22Rv1 (cell line): ENCODE data around the gene DYRK3.

Experiments used
- H3K27ac ChIP-seq: fragments of 450-650 bp; 2 replicates; pipeline ENCODE4 v1.5.1; 2017
- CTCF ChIP-seq: fragments of 450-650 bp; IDR thresholded peaks from 2 replicates; pipeline ENCODE4 v1.5.1; 2017; ENCODE audit warnings: mild to moderate bottlenecking
- ZFX ChIP-seq: fragments of 450-650 bp; IDR thresholded peaks from 2 replicates; pipeline ENCODE4 v1.6.1; 2017; ENCODE audit warnings: antibody characterized with exemption, borderline replicate concordance

DYRK3 gene

GRCh38 chr1:206666954-206667665, 31.8 kb downstream of the DYRK3 start:
- TF ChIP-seq ZFX = no peak
- TF ChIP-seq CTCF = no peak
- H3K27ac ChIP-seq = no peak overlapping the region

- no peak overlapping the region for H3K27ac ChIP-seq
- TF ChIP-seq CTCF = no peak
- TF ChIP-seq ZFX = no peak
These were observed 33.0 kb downstream of the DYRK3 start for GRCh38 chr1:206668351-206668750.

- H3K27ac ChIP-seq = no peak overlapping the region
- TF ChIP-seq ZFX (no peak), CTCF (no peak)
These were observed 33.6 kb downstream of the DYRK3 start for GRCh38 chr1:206668874-206669410.

- TF ChIP-seq ZFX (no peak), CTCF (no peak)
These were observed 36.8 kb downstream of the DYRK3 start for GRCh38 chr1:206672011-206672688.

GRCh38 chr1:206672844-206673758, 37.8 kb downstream of the DYRK3 start:
- TF ChIP-seq CTCF (no peak), ZFX (no peak)
- H3K27ac ChIP-seq = no peak overlapping the region

More at GRCh38 chr1:206672011-206672688, 36.8 kb downstream of the DYRK3 start:
- H3K27ac ChIP-seq = no peak overlapping the region

- TF ChIP-seq ZFX = no peak
- TF ChIP-seq CTCF = no peak
- no peak overlapping the region for H3K27ac ChIP-seq
These were observed 38.9 kb downstream of the DYRK3 start for GRCh38 chr1:206674236-206674635.
